CD4-positive, CD25-positive, alpha-beta regulatory T cell (primary cell): Measurements from ENCODE around the gene SLC6A17. TPM values are rescaled to one million over a fixed set of nuclear protein-coding genes. Genes with fewer than 3 reads are reported as not detected.
A peak's percentile ranks its signal among the peaks of the same experiment; 100 is the strongest.

Source experiments
- ATAC-seq, 2 donors: fragments of 150-1000 bp; cut with Tn5 transposase; one replicate each; pipeline ENCODE4 v1.10.0; 2021; ENCODE audit warnings: low read depth in 2 of 2, moderate number of reproducible peaks in 2 of 2, moderate library complexity in 1 of 2
- DNase-seq, 3 donors: peaks; one replicate each; pipeline versions ENCODE4 v3.0.0 to v3.0.0-alpha.2; 2012 to 2022; ENCODE audit warnings: mixed read lengths in 1 of 3
- H3K27ac ChIP-seq: one replicate; pipeline ENCODE4 v1.7.0; 2013; ENCODE audit warnings: mild to moderate bottlenecking, low read length; ENCODE audit not compliant: insufficient read depth, poor library complexity, severe bottlenecking
- H3K27me3 ChIP-seq: one replicate; pipeline ENCODE4 v1.7.0; 2013; ENCODE audit warnings: low read length; ENCODE audit not compliant: control insufficient read depth, insufficient read depth
- H3K36me3 ChIP-seq: one replicate; pipeline ENCODE4 v1.7.0; 2013; ENCODE audit warnings: mild to moderate bottlenecking, low read length, moderate library complexity; ENCODE audit not compliant: control insufficient read depth, insufficient read depth
- H3K4me1 ChIP-seq: 2 replicates; pipeline ENCODE4 v1.7.0; 2013; ENCODE audit warnings: mild to moderate bottlenecking, low read length; ENCODE audit not compliant: insufficient read depth, control insufficient read depth, poor library complexity, severe bottlenecking
- H3K4me3 ChIP-seq: one replicate; pipeline ENCODE4 v1.7.0; 2013; ENCODE audit warnings: low read depth, mild to moderate bottlenecking, low read length, moderate library complexity
- H3K9me3 ChIP-seq, 2 experiments: 1 replicate in 1 of 2; 2 replicates in 1 of 2; pipeline ENCODE4 v1.7.0; 2013; ENCODE audit warnings: low read length in 2 of 2, mild to moderate bottlenecking in 1 of 2, moderate library complexity in 1 of 2; ENCODE audit not compliant: control insufficient read depth in 2 of 2
- H3K27ac Mint-ChIP-seq, 3 donors: one replicate each; pipeline ENCODE4 v1.8.0; 2020 to 2022; ENCODE audit warnings: mild to moderate bottlenecking in 3 of 3, mixed read lengths in 3 of 3, moderate library complexity in 2 of 3
- H3K27me3 Mint-ChIP-seq: one replicate; pipeline ENCODE4 v1.8.0; 2022; ENCODE audit warnings: mild to moderate bottlenecking, mixed read lengths
- H3K36me3 Mint-ChIP-seq: one replicate; pipeline ENCODE4 v1.8.0; 2020; ENCODE audit warnings: mixed read lengths
- H3K4me1 Mint-ChIP-seq, 4 donors: one replicate each; pipeline ENCODE4 v1.8.0; 2020 to 2022; ENCODE audit warnings: mixed read lengths in 4 of 4, mild to moderate bottlenecking in 1 of 4
- H3K4me3 Mint-ChIP-seq, 4 donors: one replicate each; pipeline ENCODE4 v1.8.0; 2020 to 2022; ENCODE audit warnings: mild to moderate bottlenecking in 4 of 4, mixed read lengths in 4 of 4, moderate library complexity in 3 of 4
- H3K9me3 Mint-ChIP-seq, 7 donors: one replicate each; pipeline ENCODE4 v1.8.0; 2020 to 2022; ENCODE audit warnings: mixed read lengths in 7 of 7, mild to moderate bottlenecking in 3 of 7, moderate library complexity in 2 of 7
- polyA plus RNA-seq, 4 donors: library from polyadenylated mRNA; unstranded; fragments of 300-500 nt; fragmentation: Illumina TruSeq; gene quantifications; one replicate each; pipeline ENCODE4 v1.2.3, GENCODE V29; 2021
- total RNA-seq: library from RNA; stranded (reverse); gene quantifications from one replicate; pipeline ENCODE4 v1.2.3, GENCODE V29; 2022

Gene SLC6A17
- total and polyA plus RNA-seq, 5 donors from 2014 or later: not detected

DNA sequence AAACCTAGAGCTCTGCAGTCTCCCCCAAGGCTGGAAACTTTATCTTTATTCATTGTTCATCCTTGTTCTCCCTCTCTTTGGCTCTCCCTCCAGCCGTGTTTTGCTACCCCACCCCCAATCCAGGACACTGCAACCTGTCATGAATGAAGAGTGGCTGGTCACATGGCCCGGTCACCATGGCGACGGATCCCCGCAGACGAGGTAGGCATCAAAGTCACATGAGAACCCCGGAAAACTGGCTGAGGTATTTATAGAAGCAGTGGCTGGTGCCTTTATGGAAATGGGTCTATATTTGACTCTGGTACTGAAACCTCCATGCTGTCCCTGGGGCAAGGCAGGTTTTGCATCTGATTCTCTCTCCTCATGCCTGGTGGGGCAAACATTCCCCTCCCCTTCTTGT is 13.4 kb upstream of the SLC6A17 start:
- Histone ChIP-seq H3K27me3 (peaks cover 17% of the 10 kb centered on the region), H3K36me3 (no peaks in the 10 kb centered on the region), H3K4me3 (no peak overlapping the region), H3K27ac (no peak overlapping the region), H3K4me1 (peaks cover 7% of the 10 kb centered on the region), H3K9me3 (no peaks in the 10 kb centered on the region)
- no peaks in the 10 kb centered on the region for H3K36me3 Mint-ChIP-seq
- no peak for ATAC-seq
- H3K4me1 Mint-ChIP-seq: peaks cover 0 to 14% (median 10%) of the 10 kb centered on the region in 4 donors
- H3K9me3 Mint-ChIP-seq: peaks cover 0 to 4% (median 0%) of the 10 kb centered on the region in 7 donors
- peak in 2 of 3 donors; percentile 24 to 41 for DNase-seq
- peak overlapping the region in 1 of 4 donors; percentile 36 for H3K4me3 Mint-ChIP-seq
- H3K27me3 Mint-ChIP-seq: peaks cover 53% of the 10 kb centered on the region
- peak overlapping the region in 1 of 3 donors; percentile 43 for H3K27ac Mint-ChIP-seq

GRCh38 chr1:110138956-110139355 is 11.3 kb upstream of the SLC6A17 start:
- Histone ChIP-seq H3K4me3 (no peak overlapping the region), H3K4me1 (peaks cover 7% of the 10 kb centered on the region), H3K9me3 (no peaks in the 10 kb centered on the region), H3K27me3 (peaks cover 19% of the 10 kb centered on the region), H3K27ac (no peak overlapping the region), H3K36me3 (no peaks in the 10 kb centered on the region)
- H3K4me1 Mint-ChIP-seq: peaks cover 0 to 14% (median 10%) of the 10 kb centered on the region in 4 donors
- no peak overlapping the region for H3K4me3 Mint-ChIP-seq
- H3K36me3 Mint-ChIP-seq: no peaks in the 10 kb centered on the region
- H3K27me3 Mint-ChIP-seq: peaks cover 42% of the 10 kb centered on the region
- peaks cover 0 to 4% (median 0%) of the 10 kb centered on the region in 7 donors for H3K9me3 Mint-ChIP-seq
- no peak for DNase-seq
- no peak for ATAC-seq
- no peak overlapping the region for H3K27ac Mint-ChIP-seq

DNA sequence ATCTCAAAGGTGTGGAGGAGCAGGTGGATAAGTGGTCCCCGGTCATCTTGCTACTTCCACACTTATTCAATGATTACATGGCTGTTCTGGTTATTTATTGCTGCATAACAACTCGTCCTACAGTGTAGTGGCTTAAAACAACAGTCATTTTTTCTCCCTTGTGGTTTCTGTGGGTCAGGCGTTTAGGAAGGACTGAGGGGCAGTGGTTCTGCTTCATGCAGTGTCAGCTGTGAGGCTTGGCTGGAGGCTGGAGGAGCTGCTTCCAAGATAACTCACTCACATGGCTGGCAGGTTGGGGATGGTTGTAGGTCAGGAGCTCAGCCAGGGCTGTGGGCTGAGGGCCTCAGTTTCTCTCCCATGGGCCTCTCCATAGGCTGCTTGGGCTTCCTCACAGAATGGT is 5.9 kb upstream of the SLC6A17 start:
- peaks cover 0 to 1% (median 0%) of the 10 kb centered on the region in 4 donors for H3K4me1 Mint-ChIP-seq

DNA sequence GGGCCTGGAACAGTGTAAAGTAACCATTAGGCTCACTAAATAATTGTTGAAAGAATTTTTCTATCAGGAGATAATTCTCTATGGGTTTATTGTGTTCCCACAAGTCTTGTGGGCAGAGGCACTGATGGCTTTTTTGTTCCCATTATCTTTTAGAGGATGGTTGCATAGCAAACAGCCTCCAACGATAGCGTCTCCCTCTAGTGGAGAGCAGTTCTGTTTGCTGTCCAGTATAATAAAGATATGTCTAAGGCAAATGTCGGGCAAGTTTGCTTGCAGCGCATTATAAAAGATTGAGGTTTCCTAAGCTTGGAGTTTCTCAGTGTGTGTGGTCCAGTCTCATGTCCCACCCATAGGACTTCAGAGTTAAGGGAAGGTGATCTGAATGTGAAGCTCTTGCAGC is 1.3 kb upstream of the SLC6A17 start:
- ATAC-seq (no peak), DNase-seq (peak in 1 of 3 donors; percentile 5)
- Histone ChIP-seq H3K27ac (no peak overlapping the region), H3K36me3 (no peaks in the 10 kb centered on the region), H3K4me1 (no peaks in the 10 kb centered on the region), H3K27me3 (peaks cover 44% of the 10 kb centered on the region), H3K9me3 (no peaks in the 10 kb centered on the region), H3K4me3 (no peak overlapping the region)
- Mint-ChIP-seq H3K27me3 (peaks cover 29% of the 10 kb centered on the region), H3K4me1 (peaks cover 0 to 7% (median 0%) of the 10 kb centered on the region in 4 donors), H3K4me3 (no peak overlapping the region), H3K27ac (no peak overlapping the region), H3K9me3 (peaks cover 0 to 2% (median 0%) of the 10 kb centered on the region in 7 donors), H3K36me3 (no peaks in the 10 kb centered on the region)

More for the DNA sequence above, 5.9 kb upstream of the SLC6A17 start:
- H3K27ac Mint-ChIP-seq: no peak overlapping the region
- Histone ChIP-seq H3K4me3 (no peak overlapping the region), H3K36me3 (no peaks in the 10 kb centered on the region), H3K4me1 (no peaks in the 10 kb centered on the region), H3K27me3 (peaks cover 41% of the 10 kb centered on the region), H3K9me3 (no peaks in the 10 kb centered on the region), H3K27ac (no peak overlapping the region)
- H3K4me3 Mint-ChIP-seq: no peak overlapping the region
- H3K9me3 Mint-ChIP-seq: peaks cover 0 to 1% (median 0%) of the 10 kb centered on the region in 7 donors
- no peak for ATAC-seq
- no peak for DNase-seq
- peaks cover 16% of the 10 kb centered on the region for H3K27me3 Mint-ChIP-seq
- H3K36me3 Mint-ChIP-seq: no peaks in the 10 kb centered on the region

DNA sequence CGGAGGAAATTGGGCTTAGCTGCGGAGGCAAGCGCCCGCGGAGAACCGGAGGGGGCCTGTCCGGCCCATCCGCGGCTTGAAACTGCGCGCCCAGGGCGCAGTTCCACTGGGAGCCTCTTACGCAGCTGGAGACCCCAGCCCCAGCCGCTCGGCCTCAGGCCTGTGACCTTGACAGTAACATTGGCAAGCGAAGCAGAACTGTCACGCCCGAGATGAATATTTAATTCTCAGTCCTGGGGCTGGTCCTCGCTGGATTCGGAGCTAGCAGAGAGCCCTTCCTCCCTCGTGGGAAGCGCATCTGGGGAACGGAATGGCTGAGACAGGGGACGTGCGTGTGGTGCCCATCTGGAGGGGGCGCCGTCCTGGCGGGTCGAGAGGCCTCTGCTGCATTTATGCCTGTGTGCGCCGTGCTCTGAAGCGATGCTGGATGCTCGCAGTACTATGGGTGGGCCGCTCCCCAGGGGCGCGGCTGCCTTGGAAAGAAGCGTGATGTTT is 928 bp downstream of the SLC6A17 start:
- Histone ChIP-seq H3K9me3 (peaks cover 0 to 3% of the 10 kb centered on the region in 2 experiments), H3K27me3 (peaks cover 34% of the 10 kb centered on the region), H3K27ac (no peak overlapping the region), H3K36me3 (no peaks in the 10 kb centered on the region), H3K4me1 (no peaks in the 10 kb centered on the region), H3K4me3 (no peak overlapping the region)
- no peak for DNase-seq
- no peak overlapping the region for H3K27ac Mint-ChIP-seq
- peaks cover 0 to 7% (median 0%) of the 10 kb centered on the region in 4 donors for H3K4me1 Mint-ChIP-seq
- no peaks in the 10 kb centered on the region for H3K36me3 Mint-ChIP-seq
- H3K4me3 Mint-ChIP-seq: no peak overlapping the region
- ATAC-seq: no peak
- peaks cover 48% of the 10 kb centered on the region for H3K27me3 Mint-ChIP-seq
- peaks cover 0 to 2% (median 0%) of the 10 kb centered on the region in 7 donors for H3K9me3 Mint-ChIP-seq

- Mint-ChIP-seq H3K4me3 (no peak overlapping the region), H3K9me3 (peaks cover 0 to 2% (median 0%) of the 10 kb centered on the region in 7 donors), H3K36me3 (no peaks in the 10 kb centered on the region), H3K27ac (no peak overlapping the region), H3K4me1 (peaks cover 0 to 7% (median 0%) of the 10 kb centered on the region in 4 donors), H3K27me3 (peaks cover 54% of the 10 kb centered on the region)
- ATAC-seq: no peak
- no peak overlapping the region for H3K4me3 ChIP-seq
- H3K27me3 ChIP-seq: peaks cover 35% of the 10 kb centered on the region
- H3K27ac ChIP-seq: no peak overlapping the region
- H3K9me3 ChIP-seq: peaks cover 0 to 3% of the 10 kb centered on the region in 2 experiments
- no peaks in the 10 kb centered on the region for H3K4me1 ChIP-seq
- DNase-seq: no peak
- H3K36me3 ChIP-seq: no peaks in the 10 kb centered on the region
Measured at GRCh38 chr1:110152133-110152785, 2.0 kb downstream of the SLC6A17 start.

DNA sequence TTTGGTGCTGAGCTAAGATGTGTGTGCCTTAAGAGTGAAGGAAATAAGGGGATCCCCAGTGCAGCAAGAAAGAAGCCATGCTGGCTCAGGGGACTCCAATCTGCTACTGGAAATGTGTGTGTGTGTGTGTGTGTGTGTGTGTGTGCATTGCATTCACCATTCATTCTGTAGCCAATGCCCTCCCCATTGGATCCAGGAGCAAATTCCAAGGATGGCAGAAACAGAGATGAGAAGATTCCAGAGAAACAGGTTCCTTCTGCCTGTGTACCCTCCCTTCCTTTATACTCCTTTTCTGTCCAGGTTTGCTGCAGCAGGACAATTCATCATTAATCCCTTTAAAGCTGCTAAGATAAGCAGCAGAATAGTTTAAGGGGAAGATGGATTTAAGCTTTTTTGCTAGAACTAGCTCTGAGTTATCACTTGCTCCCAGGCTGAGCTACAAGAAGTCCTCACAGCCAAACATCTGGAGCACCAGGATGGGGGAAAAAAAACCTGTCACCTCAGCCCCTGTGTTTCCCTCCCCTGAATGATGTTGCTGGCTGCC is 3.2 kb downstream of the SLC6A17 start:
- Histone ChIP-seq H3K27ac (no peak overlapping the region), H3K27me3 (peaks cover 34% of the 10 kb centered on the region), H3K9me3 (peaks cover 0 to 3% of the 10 kb centered on the region in 2 experiments), H3K4me3 (no peak overlapping the region), H3K4me1 (no peaks in the 10 kb centered on the region), H3K36me3 (no peaks in the 10 kb centered on the region)
- DNase-seq (no peak), ATAC-seq (no peak)
- no peak overlapping the region for H3K27ac Mint-ChIP-seq
- peaks cover 54% of the 10 kb centered on the region for H3K27me3 Mint-ChIP-seq
- peaks cover 0 to 7% (median 0%) of the 10 kb centered on the region in 4 donors for H3K4me1 Mint-ChIP-seq
- H3K9me3 Mint-ChIP-seq: peaks cover 0 to 2% (median 0%) of the 10 kb centered on the region in 7 donors
- H3K36me3 Mint-ChIP-seq: no peaks in the 10 kb centered on the region
- no peak overlapping the region for H3K4me3 Mint-ChIP-seq
